Measurements from ENCODE around the gene PPFIBP1.
"Not testable (repeated sequence)": the region's sequence is repeated elsewhere in the genome, so short reads cannot be mapped to it uniquely, and the experiment has no call there.

The PPFIBP1 gene

DNA sequence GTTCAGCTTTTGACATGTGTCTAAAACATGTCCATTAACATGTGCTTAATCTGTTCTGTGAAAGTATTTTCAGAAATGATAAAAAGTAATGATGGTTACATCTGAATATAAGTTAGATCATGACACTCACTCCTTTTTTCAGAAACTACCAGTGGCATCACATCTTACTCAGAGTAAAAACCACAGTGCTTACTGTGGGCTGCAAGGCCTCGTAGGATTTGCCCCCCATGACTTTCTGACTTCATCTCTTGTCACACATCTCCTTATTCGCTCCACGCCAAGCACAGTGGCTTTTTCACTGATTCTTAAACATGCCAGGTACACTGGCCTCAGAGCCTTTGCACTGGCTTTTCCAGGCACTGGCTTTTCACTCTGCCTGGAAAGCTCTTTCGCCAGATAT lies 112.6 kb downstream of the PPFIBP1 start:
- not testable (repeated sequence) for ATAC-seq (ENCODE audit: low read depth); H3K9me3 Mint-ChIP-seq; H3K27ac Mint-ChIP-seq; DNase-seq (ENCODE audit: low spot score in 2 of 2); H3K27me3 Mint-ChIP-seq; H3K36me3 Mint-ChIP-seq; H3K4me1 Mint-ChIP-seq; H3K4me3 Mint-ChIP-seq

DNA sequence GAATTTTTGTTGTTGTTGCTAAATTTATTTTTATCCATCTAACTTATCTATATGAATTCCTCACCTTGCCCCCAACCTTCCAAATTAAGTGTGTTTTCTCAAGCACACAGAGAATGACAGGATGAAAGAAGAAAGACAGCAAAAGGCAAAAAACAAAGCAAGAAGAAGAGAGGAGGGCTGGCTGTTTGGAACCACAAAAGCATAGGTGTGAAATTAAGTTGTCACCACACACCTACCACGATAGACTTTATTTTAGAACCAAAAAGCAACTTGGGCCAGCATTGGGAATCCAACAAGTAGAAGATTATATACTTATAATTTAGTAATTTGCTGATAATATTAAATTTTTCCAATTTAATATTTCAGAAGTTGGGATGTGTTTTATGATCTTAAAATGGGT lies 113.5 kb downstream of the PPFIBP1 start:
- Mint-ChIP-seq H3K27ac (no peak overlapping the region), H3K9me3 (no peaks in the 10 kb centered on the region), H3K36me3 (no peaks in the 10 kb centered on the region), H3K4me1 (no peaks in the 10 kb centered on the region), H3K27me3 (peaks cover 7% of the 10 kb centered on the region), H3K4me3 (no peak overlapping the region)
- DNase-seq (ENCODE audit: low spot score in 2 of 2) (no peak), ATAC-seq (ENCODE audit: low read depth) (no peak)

DNA sequence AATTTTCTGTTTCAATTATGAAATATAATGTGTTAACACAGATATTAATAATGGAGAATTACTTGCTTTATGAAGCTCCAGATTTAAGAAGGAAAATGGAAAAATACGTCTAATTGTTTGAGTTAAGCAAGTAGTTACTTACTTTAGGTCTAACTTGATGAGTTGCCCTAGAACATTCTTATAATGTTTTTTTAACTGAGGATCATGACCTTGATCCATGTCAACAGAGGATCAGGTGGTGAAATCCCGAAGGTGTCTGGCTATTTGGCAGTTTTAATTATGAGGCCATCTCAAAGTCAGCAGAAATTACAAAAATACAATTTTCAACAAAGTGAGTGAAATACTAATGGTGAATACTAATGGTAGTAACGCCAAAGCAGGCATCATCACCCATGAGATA lies 115.3 kb downstream of the PPFIBP1 start:
- DNase-seq (ENCODE audit: low spot score in 2 of 2) (no peak), ATAC-seq (ENCODE audit: low read depth) (no peak)
- H3K27ac Mint-ChIP-seq: no peak overlapping the region
- no peaks in the 10 kb centered on the region for H3K9me3 Mint-ChIP-seq
- no peaks in the 10 kb centered on the region for H3K4me1 Mint-ChIP-seq
- no peaks in the 10 kb centered on the region for H3K36me3 Mint-ChIP-seq
- no peak overlapping the region for H3K4me3 Mint-ChIP-seq
- H3K27me3 Mint-ChIP-seq: peaks cover 7% of the 10 kb centered on the region

DNA sequence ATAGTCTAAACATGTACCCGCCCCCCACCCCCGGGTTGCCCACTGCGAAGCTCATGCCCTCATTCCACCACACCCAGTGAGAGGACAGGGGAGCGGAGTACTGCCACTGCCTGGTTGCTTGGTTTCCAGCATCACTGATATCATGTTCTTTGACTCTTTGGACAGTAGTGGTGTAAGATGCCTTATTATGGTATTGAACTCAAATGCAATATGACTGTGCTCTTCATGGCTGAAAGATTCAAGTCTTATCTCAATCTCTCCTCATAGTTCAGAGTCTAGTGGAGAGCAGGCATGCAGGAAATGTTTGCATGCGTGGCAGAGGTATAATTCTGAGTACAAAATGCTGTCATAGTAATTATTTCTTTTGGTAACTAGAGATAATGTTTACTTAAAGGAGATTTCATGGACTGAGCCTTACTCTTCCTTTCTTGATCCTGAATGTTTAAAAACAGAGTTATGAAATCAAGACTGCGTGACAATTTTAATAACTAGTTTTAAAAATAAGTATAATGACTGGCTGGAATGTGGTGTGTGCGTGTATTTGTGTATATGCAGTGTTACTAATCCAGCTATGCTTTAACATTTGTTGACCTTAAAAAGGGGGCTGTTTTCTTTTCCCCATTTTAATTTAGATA lies 116.7 kb downstream of the PPFIBP1 start:
- not testable (repeated sequence) for H3K36me3 Mint-ChIP-seq; ATAC-seq (ENCODE audit: low read depth); H3K4me3 Mint-ChIP-seq; H3K9me3 Mint-ChIP-seq; H3K4me1 Mint-ChIP-seq; DNase-seq (ENCODE audit: low spot score in 2 of 2); H3K27me3 Mint-ChIP-seq; H3K27ac Mint-ChIP-seq

DNA sequence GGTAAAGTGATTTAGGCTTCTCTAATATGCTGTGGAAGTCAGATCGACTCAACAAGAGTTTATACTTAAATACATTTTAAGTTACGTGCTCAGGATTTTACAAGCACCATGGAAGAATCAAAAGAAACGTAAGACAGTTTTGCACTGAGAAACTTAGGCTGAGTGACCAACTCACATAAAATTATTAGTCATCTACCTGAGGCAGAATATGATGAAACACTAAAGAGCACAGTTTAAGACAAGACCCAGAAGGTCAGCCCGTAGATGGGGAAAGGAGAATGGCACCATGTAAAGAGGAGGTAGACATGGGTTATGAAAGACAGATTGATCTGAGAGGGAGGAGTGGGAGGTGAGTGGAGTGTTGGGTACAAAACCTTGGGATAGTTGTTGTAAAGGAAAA lies 118.4 kb downstream of the PPFIBP1 start:
- H3K9me3 Mint-ChIP-seq; ATAC-seq (ENCODE audit: low read depth); H3K4me3 Mint-ChIP-seq; H3K27me3 Mint-ChIP-seq; DNase-seq (ENCODE audit: low spot score in 2 of 2); H3K4me1 Mint-ChIP-seq; H3K27ac Mint-ChIP-seq; H3K36me3 Mint-ChIP-seq: not testable (repeated sequence)

DNA sequence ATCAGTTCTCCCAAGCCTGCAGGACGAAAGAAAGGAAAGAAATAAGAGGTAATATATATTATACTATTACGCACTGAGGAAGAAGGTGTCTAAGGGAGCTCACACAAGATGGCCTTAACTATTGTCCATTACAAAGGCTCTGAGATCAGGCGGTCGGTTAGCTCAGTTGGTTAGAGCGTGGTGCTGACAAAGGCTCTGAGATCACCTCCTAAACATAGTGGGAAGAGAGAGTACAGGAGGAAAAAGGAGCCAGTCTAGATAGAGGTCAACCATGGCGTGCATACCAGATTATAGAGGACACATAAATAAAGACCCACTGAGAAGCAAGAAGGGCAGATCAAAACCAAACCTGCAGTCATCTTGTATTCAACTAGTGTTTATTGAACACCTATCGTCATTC lies 118.9 kb downstream of the PPFIBP1 start:
- H3K36me3 Mint-ChIP-seq; H3K4me1 Mint-ChIP-seq; ATAC-seq (ENCODE audit: low read depth); H3K27me3 Mint-ChIP-seq; DNase-seq (ENCODE audit: low spot score in 2 of 2); H3K4me3 Mint-ChIP-seq; H3K9me3 Mint-ChIP-seq; H3K27ac Mint-ChIP-seq: not testable (repeated sequence)

DNA sequence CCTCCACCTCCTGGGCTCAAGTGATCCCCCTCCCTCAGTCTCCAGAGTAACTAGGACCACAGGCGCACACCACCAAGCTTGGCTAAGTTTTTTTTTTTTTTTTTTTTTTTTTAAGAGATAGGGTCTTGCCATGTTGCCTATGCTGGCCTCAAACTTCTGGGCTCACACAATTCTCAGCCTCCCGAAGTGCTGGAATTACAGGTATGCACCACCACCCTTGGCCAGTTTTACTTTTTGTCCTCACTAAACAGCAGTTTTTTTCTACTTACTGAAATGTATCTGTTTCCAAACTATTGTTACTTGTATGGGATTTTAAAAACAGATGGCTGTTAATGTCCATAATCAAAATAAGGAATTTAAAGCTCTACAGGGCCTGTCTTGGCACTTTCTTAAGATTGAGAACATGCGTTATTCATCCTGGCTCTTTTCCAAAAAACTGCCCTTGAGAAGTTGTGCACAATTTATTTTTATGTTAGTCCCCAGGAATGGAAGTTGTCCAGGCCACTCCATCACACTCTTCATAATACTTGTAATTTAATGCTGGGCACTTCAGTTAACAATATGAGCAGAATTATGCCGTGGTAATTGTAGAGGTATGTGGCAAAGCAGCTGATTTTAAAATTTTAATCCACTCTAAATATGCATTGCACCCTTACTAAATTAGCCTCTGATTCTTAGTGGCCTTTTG lies 120.3 kb downstream of the PPFIBP1 start:
- Mint-ChIP-seq H3K4me3 (no peak overlapping the region), H3K4me1 (no peaks in the 10 kb centered on the region), H3K27ac (no peak overlapping the region), H3K36me3 (peaks cover 2% of the 10 kb centered on the region), H3K27me3 (peaks cover 3% of the 10 kb centered on the region), H3K9me3 (no peaks in the 10 kb centered on the region)
- no peak for ATAC-seq (ENCODE audit: low read depth)
- no peak for DNase-seq (ENCODE audit: low spot score in 2 of 2)

DNA sequence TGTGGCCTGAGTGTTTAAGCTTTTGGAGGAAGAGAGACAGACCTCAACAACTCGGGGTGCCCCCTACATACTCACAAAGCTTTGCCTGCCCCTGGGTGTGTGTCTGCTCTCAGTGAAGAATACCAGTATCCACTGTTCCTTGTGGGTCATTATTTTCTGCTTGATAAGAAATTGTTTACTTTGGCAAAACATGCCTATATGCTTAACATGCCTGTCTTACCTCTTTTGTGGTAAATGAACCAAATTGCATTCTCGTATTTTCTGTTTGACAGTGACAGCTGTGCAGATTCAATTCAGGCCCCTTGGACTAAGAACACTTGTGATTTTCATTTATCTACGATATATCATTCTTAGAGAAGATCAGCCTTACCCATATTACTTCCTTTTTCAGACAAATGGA lies 121.7 kb downstream of the PPFIBP1 start:
- Mint-ChIP-seq H3K4me3 (no peak overlapping the region), H3K9me3 (no peaks in the 10 kb centered on the region), H3K36me3 (peaks cover 2% of the 10 kb centered on the region), H3K27ac (no peak overlapping the region), H3K27me3 (peaks cover 1% of the 10 kb centered on the region), H3K4me1 (no peaks in the 10 kb centered on the region)
- DNase-seq (ENCODE audit: low spot score in 2 of 2) (no peak), ATAC-seq (ENCODE audit: low read depth) (no peak)

DNA sequence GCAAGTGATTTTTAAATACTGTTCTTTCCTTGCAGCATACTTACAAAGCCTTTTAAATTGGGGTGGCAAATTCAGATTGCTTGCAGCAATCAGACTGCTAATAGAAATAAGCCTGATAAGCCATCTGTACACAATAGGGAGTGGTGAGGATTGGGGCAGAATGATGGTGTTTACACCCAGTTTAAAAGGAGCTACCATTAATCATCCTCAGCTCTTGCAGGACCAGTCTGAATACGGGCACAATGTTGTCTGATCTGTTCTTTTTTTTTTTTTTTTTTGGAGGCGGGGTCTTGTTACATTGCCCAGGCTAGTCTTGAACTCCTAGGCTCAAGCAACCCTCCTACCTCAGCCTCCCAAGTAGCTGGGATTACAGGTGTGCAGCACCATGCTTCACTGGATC lies 122.1 kb downstream of the PPFIBP1 start:
- DNase-seq (ENCODE audit: low spot score in 2 of 2) (no peak), ATAC-seq (ENCODE audit: low read depth) (no peak)
- Mint-ChIP-seq H3K27ac (no peak overlapping the region), H3K9me3 (no peaks in the 10 kb centered on the region), H3K36me3 (peaks cover 2% of the 10 kb centered on the region), H3K27me3 (peaks cover 1% of the 10 kb centered on the region), H3K4me1 (no peaks in the 10 kb centered on the region), H3K4me3 (no peak overlapping the region)

DNA sequence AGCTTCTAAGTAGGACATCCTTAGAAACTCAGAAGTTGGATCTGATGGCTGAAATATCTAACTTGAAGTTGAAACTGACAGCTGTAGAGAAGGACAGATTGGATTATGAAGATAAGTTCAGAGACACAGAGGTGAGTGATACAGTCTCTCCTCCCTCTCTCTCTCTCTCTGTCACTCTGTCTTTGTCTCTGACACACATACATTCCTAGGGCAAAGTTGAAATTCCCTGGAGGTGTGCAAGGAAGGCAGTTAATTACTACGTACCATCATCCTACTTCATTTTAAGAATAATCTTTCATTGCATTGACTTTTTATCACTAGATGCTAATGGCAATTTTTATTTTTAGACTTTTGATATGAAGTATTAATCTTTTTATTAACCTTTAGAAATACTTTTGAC lies 126.0 kb downstream of the PPFIBP1 start:
- DNase-seq (ENCODE audit: low spot score in 2 of 2) (no peak), ATAC-seq (ENCODE audit: low read depth) (no peak)
- H3K4me3 Mint-ChIP-seq: no peak overlapping the region
- no peaks in the 10 kb centered on the region for H3K9me3 Mint-ChIP-seq
- peaks cover 2% of the 10 kb centered on the region for H3K36me3 Mint-ChIP-seq
- peaks cover 1% of the 10 kb centered on the region for H3K27me3 Mint-ChIP-seq
- H3K4me1 Mint-ChIP-seq: no peaks in the 10 kb centered on the region
- H3K27ac Mint-ChIP-seq: no peak overlapping the region

DNA sequence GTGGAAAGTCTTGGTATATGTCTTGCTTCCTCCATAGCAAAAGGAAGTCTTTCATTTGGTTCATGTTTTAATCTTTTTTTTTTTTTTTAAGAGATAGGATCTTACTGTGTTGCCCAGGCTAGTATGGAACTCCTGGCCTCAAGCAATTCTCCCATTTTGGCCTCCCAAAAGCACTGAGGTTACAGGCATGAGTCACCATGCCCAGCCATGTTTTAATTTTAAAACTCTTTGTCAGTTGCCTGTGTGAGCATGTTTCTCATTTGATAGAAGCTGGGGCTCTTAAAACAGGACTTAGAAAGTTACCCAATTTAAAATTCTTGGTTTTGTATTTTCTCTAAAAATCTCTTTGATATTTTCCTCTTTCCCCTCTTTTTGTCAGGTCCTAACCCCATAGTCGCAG lies 127.2 kb downstream of the PPFIBP1 start:
- Mint-ChIP-seq H3K36me3 (peaks cover 2% of the 10 kb centered on the region), H3K4me1 (no peaks in the 10 kb centered on the region), H3K4me3 (no peak overlapping the region), H3K27ac (no peak overlapping the region), H3K27me3 (peaks cover 1% of the 10 kb centered on the region), H3K9me3 (no peaks in the 10 kb centered on the region)
- DNase-seq (ENCODE audit: low spot score in 2 of 2): no peak
- no peak for ATAC-seq (ENCODE audit: low read depth)

DNA sequence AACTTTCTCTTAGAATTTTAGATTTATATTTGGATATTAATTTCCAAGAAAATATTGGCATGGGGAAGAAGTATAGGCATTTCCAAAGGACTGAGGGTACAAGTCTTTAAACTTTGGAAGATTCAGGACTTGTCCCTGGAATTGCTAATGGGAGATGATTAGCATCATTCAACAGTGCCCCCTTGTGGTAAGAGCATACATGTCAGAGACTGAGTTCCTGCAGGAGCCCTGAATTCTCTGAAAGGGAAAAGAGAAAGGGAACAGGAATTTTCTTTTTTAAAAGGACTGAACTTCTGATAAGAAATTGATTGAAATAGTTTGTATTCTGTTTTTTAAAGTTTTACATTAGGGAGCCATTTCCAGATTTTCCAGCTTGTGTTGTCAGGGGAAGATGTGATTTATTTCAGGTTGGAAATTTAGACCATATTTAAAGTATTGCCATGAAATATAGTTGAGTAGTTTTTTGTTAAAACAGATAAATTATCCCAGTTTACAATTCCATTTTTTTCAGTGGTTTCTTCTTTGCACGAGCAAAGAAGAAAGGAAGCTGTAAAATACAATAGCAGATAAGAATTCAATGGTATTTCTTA lies 128.3 kb downstream of the PPFIBP1 start:
- no peak for ATAC-seq (ENCODE audit: low read depth)
- no peak overlapping the region for H3K27ac Mint-ChIP-seq

DNA sequence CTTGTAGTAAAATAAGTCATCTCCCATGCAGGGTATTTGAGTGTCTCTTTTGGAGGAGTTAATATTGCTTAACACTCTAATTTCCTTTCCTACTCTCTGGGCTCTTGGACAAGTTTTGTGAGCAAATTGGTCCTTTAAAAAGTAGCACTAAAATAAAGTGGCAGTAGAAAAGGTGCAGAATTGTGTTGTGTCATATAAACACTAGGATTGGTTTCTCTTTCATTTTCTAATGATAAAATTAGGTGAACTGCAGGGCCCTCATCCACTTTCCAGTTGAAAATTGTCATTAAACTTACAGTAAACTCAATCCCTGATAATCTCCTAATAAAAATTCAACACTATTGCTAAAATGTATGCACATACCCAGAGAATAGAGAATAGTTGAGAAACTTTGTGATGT lies 129.7 kb downstream of the PPFIBP1 start:
- Mint-ChIP-seq H3K4me3 (no peak overlapping the region), H3K4me1 (no peaks in the 10 kb centered on the region), H3K27ac (no peak overlapping the region), H3K9me3 (no peaks in the 10 kb centered on the region), H3K36me3 (no peaks in the 10 kb centered on the region), H3K27me3 (no peaks in the 10 kb centered on the region)
- ATAC-seq (ENCODE audit: low read depth): no peak
- DNase-seq (ENCODE audit: low spot score in 2 of 2): no peak

More for the DNA sequence above, 128.3 kb downstream of the PPFIBP1 start:
- Mint-ChIP-seq H3K4me1 (no peaks in the 10 kb centered on the region), H3K27me3 (peaks cover under 1% of the 10 kb centered on the region), H3K36me3 (peaks cover under 1% of the 10 kb centered on the region), H3K9me3 (no peaks in the 10 kb centered on the region), H3K4me3 (no peak overlapping the region)
- DNase-seq (ENCODE audit: low spot score in 2 of 2): peak; percentile 25 to 39

DNA sequence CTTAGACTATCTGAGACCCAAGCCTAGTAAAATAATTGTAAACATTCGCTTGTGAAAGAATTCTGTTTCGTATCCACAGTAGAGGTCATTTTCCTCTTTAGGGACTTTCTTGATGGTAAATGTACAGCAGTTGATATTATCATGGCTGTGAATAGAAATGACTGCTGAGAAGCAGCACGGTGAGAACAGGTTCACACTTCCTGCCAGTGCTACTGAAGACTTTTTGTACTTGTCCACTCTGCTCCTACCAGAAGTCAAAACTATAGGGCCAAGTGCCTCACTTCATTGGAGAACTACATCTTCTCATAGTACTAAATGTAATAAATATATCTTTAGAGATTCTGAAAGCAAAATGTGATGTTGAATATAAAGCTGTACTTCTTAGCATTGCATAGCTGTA lies 131.5 kb downstream of the PPFIBP1 start:
- not testable (repeated sequence) for H3K27ac Mint-ChIP-seq; H3K4me1 Mint-ChIP-seq; H3K4me3 Mint-ChIP-seq; H3K9me3 Mint-ChIP-seq; H3K36me3 Mint-ChIP-seq; H3K27me3 Mint-ChIP-seq; ATAC-seq (ENCODE audit: low read depth); DNase-seq (ENCODE audit: low spot score in 2 of 2)

DNA sequence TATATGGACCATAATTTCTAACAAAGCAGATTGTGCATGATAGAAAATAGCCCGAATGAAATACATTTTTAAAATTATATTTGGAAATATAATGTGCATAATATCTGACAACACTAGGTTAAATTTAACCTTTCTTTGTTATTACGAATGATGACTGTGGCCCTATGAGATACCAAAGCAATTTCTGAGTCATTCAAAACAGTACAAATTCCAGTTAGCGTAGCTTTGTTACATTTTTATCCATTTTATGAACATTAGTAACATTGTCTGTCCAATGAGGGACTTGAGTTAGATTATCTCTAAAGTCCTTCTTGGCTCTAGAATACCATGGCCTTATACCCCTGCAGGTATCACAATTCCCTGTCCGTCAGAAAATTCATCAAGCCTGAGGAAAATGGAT lies 133.3 kb downstream of the PPFIBP1 start:
- DNase-seq (ENCODE audit: low spot score in 2 of 2) (no peak), ATAC-seq (ENCODE audit: low read depth) (no peak)
- Mint-ChIP-seq H3K27ac (no peak overlapping the region), H3K36me3 (no peaks in the 10 kb centered on the region), H3K9me3 (no peaks in the 10 kb centered on the region), H3K27me3 (peaks cover 1% of the 10 kb centered on the region), H3K4me1 (no peaks in the 10 kb centered on the region), H3K4me3 (no peak overlapping the region)
